GM12891 (cell line): ENCODE results near the gene CACNB4.

Experiments
- POLR2A ChIP-seq: IDR thresholded peaks from 2 replicates; pipeline ENCODE4 v1.6.1; 2011; ENCODE audit warnings: low read depth, low read length, control low read depth
- POLR2AphosphoS5 ChIP-seq: IDR thresholded peaks from 2 replicates; pipeline ENCODE4 v1.6.1; 2011; ENCODE audit warnings: low read depth, low read length, control low read depth
- TAF1 ChIP-seq: IDR thresholded peaks from 2 replicates; pipeline ENCODE4 v1.6.1; 2011; ENCODE audit warnings: low read depth, low read length, control low read depth

DNA sequence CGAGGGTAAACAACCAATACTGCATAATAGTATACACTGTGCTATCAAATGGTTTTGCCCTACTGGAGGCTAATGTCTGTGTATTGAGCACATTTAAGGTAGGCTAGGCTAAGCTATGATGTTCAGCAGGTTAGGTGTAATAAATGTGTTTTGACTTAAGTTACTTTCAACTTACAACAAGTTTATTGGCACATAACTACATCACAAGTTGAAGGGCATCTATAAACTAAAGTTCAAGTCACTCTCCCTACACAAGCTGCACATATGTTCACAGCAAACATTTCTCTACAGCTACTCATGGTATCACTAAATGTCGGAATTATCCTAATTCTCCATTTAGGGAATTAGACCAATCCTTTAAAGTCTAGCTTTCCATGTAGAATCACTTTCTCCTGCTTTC, 282.0 kb downstream of the CACNB4 start:
- TF ChIP-seq POLR2A (no peak), TAF1 (no peak), POLR2AphosphoS5 (no peak)
